Urothelium cell line (cell line): ENCODE data around the gene C1orf159.

ENCODE experiments used
- DNase-seq: peaks from one replicate; pipeline ENCODE4 v3.0.0; 2011; ENCODE audit warnings: low spot score, mixed read lengths
- FAIRE-seq: peaks from 2 replicates; lab custom pipeline; 2011; peaks lifted over from hg19 to GRCh38; lab: Jason Lieb, UNC

The C1orf159 gene

DNA sequence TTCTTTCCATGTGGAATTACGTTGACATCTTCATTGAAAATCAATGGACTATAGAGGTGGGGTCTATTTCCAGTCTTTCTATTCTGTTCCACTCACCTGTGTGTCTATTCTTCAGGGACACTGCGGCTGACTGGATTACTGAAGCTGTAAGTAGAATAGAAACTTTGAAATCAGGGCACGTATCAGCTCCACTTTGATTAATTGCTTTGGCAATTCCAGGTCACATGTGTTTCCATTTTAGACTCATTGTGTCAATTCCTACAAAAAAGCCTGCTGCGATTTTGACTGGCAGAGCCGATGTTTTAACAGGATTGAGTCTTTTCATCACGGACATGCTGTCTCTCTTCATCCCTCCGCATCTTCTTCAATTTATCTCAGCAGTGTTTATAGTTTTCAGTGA, 20.9 kb downstream of the C1orf159 start:
- DNase-seq, result no peak
- no peak for FAIRE-seq

- FAIRE-seq, result no peak
- no peak for DNase-seq
Observed at GRCh38 chr1:1093610-1093943, 22.3 kb downstream of the C1orf159 start.

- no peak for FAIRE-seq
Observed at GRCh38 chr1:1092894-1093609, 22.8 kb downstream of the C1orf159 start.

DNA sequence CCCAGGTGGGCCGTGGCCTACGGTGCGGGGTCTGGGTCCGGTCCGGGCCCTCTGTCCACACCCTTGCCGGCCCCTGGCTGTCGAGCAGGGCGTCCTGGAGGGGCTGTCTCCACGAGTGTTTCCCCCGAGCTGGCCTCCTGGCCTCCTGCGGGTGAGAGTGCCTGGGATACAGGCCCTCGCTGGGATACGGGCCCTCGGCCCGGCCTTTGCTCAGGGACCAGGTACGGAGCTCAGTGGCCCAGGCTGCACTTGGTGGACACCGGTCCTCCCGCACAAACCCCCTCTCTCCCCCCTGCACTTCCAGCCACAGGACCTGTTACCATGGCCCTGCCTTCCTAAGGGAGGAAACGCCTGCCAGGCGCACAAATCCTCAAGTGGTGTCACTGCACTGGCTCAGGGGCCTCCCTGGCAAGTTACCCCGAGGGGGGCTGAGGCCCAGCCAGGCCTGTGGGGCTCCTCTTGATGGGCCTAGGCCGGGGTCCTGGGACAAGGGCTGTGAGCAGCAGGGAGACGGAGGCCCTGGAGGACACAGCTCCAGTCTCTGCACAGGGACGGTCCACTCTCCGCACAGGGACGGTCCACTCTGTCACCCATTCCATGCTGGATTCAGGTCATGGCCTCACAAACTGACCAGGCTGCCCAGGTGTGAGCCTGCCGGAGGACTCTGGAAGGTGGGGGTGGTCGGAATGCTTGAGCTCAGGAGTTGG, 23.6 kb downstream of the C1orf159 start:
- FAIRE-seq (no peak), DNase-seq (no peak)

More at GRCh38 chr1:1092894-1093609, 22.8 kb downstream of the C1orf159 start:
- no peak for DNase-seq

GRCh38 chr1:1091344-1092148, 24.3 kb downstream of the C1orf159 start:
- FAIRE-seq (no peak), DNase-seq (no peak)

DNA sequence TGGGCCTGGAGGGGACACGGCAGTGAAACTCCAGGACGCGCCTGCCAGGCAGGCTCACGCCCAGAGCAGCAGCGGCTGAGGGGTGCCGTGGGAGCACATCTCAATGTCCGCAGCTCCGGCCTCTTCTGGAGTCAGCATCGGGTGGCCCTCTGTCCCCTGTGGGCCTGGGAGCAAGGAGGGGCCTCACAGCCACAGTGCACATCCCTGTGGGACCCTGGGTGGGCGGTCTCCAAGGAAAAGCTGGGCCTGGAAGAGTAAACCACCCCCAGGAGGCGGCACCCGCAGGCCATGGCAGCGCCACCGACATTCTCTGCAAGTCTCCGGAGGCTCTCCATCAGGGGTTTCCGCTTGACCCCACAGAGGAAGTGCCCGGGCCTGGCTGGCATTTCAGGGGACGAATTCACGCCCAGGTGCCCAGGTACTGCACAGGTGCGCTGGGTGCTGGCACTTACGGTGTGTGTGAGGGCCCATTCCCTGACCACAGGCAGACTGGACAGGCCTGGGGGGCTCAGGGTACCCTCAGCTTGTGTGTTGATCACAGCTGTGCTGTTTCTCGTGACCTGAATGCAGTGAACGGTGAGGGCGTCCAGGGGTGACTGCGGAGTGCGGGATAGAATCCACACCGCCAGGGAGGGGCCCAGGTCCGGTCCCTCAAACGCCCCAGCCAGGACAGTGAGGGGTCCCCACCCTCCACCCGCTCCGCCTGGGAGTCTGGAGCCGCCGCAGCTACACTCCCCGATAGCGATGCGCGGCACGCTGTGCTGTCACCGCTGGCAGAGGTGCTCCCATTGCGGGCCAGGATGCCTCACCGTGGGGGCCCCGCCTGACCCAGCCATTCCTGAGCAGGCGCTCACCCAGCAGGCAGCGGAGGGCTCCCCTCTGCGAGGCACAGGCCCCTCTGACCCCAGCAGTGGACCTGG, 25.2 kb downstream of the C1orf159 start:
- FAIRE-seq, result no peak
- no peak for DNase-seq

- DNase-seq, result no peak
- no peak for FAIRE-seq
Observed at GRCh38 chr1:1089731-1090423, 26.0 kb downstream of the C1orf159 start.

DNA sequence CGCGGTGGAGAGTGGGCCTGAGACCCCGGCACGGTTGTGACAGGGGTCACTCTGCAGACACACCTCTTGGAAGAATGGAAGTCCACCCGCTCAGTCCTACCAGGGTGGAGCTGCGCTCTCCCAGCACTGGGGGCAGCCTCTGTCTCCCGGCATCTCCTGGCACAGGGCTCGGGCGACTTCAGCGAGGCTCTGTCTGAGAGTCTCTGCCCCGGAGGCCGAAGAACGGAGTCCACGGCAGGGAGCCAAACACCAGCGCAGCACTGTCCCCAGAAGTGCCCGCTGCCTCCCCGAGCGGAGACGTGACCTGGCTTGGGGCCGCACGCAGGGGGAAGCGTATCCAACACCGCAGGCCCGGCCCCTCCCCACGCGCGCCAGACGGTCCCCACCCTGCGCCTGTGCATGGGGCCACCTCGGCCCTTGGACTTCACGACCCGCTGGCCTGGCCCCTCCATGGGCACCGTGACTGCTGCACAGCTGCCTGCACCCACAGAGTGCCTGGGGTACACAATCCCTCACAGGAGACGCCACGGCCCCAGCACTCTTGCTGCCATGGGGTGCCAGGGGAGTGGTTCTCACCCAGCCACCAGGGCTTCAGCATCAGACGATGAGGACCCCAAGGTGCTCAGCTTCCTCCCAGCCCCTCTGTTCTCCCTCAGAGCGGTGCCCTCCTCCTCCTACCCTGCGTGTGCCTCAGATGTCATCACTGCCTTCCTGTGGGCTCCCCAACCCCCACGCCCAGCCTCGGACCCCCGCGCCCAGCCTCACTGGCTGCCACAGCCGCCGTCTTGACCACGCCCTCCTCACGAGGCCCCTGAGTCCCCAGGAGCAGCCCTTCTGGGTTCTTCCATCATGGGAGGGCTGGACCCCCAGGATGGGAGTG, 26.8 kb downstream of the C1orf159 start:
- FAIRE-seq (no peak), DNase-seq (no peak)

GRCh38 chr1:1088029-1088800, 27.7 kb downstream of the C1orf159 start:
- FAIRE-seq (no peak), DNase-seq (no peak)

- DNase-seq (no peak), FAIRE-seq (no peak)
Observed at GRCh38 chr1:1087351-1088028, 28.4 kb downstream of the C1orf159 start.

DNA sequence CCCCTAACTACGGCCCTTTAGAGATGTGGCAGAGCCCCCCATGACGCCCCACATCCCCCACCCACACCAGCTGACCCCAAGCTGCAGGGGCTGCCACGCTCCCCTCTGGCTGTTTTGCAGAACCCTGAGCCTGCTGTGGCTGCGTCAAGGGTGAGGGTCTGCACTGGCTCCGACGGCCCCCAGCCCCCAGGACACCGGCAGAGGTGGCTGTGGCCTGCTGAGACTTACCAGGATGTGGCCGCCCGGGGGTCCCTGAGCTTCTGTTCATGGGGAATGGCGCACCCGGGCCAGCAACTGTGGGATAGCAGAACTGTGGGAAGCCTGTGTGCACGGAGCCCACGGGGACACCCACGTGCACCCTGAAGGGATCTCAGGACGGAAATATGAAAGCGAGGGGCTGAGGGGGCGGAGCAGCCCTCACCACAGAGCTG, 29.0 kb downstream of the C1orf159 start:
- DNase-seq, result no peak
- no peak for FAIRE-seq

DNA sequence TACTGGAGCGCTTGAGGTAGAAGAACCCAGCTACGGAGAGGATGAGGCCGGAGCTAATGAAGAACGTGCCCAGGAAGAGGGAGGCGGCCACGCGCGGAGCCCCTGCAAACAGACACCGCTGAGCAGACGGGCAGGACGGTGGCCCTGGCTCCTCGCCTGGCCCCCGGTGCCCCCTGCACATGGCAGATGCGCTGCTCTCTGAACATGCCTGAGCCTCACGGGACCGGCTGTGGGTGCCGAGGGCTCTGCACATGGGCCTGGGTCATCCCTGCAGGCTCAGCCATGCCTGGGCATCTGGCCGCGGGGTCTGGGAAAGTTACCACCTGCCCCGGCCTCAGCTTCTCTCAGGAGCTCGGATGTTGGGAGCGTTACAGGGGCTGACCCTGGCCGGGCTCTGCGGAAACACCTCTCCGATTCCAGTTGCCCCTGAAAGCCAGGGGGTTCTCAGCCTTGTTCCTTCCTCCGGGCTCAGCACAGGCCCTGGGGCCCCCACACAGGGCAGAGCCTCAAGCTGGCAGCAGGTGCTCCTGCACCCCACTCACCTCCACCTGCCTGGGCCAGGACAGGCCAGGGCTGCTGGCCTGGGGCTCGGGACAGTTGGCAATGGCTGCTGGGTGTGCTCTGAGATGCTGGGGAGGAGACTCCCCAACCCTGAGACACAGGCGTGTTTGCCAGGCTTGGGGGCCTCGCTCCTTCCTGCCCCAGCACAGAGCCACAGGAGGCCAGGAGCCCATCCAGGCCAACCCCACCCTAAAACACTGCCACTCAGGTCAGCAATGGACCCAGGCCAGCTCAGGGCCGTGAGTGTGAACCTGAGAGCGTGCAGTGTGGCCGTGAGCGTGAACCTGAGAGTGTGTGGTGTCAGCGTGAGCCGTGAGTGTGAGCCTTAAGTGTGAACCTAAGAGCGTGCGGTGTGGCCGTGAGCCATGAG, 29.7 kb downstream of the C1orf159 start:
- no peak for FAIRE-seq
- no peak for DNase-seq

DNA sequence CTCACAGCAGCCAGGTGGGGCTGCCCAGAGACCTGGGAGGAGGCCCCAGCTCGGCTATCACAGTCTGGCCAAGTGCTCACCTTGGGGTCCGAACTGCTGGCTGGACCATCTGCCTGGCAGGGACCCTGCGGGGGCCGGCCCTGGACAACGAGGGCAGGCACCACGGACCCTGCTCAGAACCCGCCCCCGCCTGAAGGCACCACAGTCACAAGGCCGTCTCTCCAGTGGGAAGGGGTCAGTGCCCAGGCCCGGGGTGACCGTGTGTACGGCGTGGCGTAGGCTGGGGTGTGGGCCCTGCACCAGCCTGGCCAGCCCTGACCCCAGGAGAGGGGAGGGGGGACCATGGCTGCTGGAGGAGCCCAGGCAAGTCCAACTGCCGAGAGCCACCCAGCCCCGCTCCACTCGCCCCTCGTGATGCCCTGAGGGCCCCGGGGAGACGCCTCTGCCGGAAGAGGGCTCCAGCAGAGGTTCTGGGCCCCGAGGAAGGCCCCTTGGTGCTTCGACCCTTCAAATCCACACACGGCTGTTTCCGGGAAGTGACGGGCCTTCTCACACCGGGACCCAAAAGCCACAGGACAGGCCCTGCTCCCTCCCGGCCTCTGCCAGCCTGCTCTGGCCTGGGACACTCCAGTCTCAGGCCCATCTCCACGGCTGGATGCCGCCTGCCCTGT, 30.6 kb downstream of the C1orf159 start:
- DNase-seq (no peak), FAIRE-seq (no peak)

DNA sequence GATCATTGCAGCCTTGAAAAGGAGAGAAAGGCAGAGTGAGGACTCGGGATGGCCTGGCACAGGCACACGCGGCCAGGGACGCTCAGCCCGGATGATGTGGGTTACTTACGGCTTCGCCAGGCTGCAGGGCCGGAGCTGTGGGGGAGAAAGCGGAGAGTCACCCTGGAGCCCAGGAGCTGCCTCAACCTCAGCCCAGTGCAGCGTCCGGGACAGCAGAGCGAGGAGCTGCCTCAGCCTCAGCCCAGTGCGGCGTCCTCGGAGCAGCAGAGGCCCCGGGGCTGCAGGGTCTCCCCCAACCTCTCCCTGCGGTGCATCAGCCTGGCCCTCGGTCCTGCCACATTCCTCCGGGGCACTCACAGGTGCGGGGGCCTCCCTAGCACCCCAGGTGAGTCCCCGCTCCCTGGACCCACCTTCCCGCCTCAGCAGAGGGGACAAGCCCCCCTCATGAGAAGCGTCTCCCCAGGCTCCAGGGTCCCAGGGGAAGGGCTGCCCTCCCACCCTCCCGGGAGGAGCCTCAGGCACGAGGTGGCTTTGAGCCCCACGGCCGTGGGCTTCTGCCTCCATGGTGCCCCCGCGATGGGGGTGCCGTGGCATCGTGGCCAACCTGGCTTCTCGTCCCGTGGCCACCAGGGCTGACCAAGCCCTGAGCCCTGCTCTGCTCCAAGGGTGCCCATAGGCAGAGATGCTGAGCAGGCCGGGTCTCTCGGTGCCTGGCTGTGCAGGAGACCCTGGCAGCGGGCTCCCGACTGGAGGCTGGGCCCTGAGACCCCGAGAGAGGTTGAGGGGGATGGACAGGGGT, 31.3 kb downstream of the C1orf159 start:
- FAIRE-seq (no peak), DNase-seq (no peak)
